ENCODE data around the gene NAP1L4. TPM values are rescaled to one million over a fixed set of nuclear protein-coding genes. Genes with fewer than 3 reads are reported as not detected.

Gene NAP1L4
- total and polyA plus RNA-seq, 2 donors: 133 to 157 TPM

Other genes with a start within 250 kb of the NAP1L4 start
- gene CDKN1C, start 106.6 kb downstream of the NAP1L4 start, total RNA-seq: 13.1 TPM
- 23.8 TPM for gene CDKN1C, start 106.6 kb downstream of the NAP1L4 start, polyA plus RNA-seq
- gene PHLDA2, start 62.9 kb downstream of the NAP1L4 start, total RNA-seq: 0.14 TPM
- 2.8 TPM for gene PHLDA2, start 62.9 kb downstream of the NAP1L4 start, polyA plus RNA-seq
- gene CARS1, start 65.1 kb upstream of the NAP1L4 start, total RNA-seq: 19.1 TPM
- gene CARS1, start 65.1 kb upstream of the NAP1L4 start, polyA plus RNA-seq: 30.3 TPM
- gene OSBPL5, start 173.0 kb upstream of the NAP1L4 start, total RNA-seq: 42.3 TPM
- 28.2 TPM for gene OSBPL5, start 173.0 kb upstream of the NAP1L4 start, polyA plus RNA-seq
- gene MRGPRG, start 226.5 kb upstream of the NAP1L4 start, total RNA-seq: not detected
- not detected for gene MRGPRG, start 226.5 kb upstream of the NAP1L4 start, polyA plus RNA-seq
- not detected for gene MRGPRE, start 240.1 kb upstream of the NAP1L4 start, total RNA-seq
- 0.02 TPM for gene MRGPRE, start 240.1 kb upstream of the NAP1L4 start, polyA plus RNA-seq

All from thymus (tissue), 2 donors.